K562 (cell line): ENCODE results near the gene RER1. TPM values are rescaled to one million over a fixed set of nuclear protein-coding genes. Genes with fewer than 3 reads are reported as not detected.
A peak's percentile ranks its signal among the peaks of the same experiment; 100 is the strongest.

Experiments
- BACH1 ChIP-seq: fragments of 200-800 bp; sonication (Bioruptor generic); IDR thresholded peaks from 2 replicates; pipeline ENCODE4 v1.6.1; 2016; ENCODE audit warnings: missing genetic modification characterization, missing compliant biosample characterization
- NFATC3 ChIP-seq: fragments of 450-650 bp; IDR thresholded peaks from 2 replicates; pipeline ENCODE4 v1.6.1; 2017; ENCODE audit warnings: mild to moderate bottlenecking
- PCBP1 ChIP-seq: fragments of 200-400 bp; formaldehyde crosslinking; IDR thresholded peaks from 2 replicates; pipeline ENCODE4 v1.6.1; 2018; ENCODE audit warnings: mild to moderate bottlenecking, low read depth, low read length; ENCODE audit not compliant: poor library complexity, severe bottlenecking
- POLR2AphosphoS2 ChIP-seq: IDR thresholded peaks from 2 replicates; pipeline ENCODE4 v1.6.1; 2012; ENCODE audit warnings: low read length, improper control_type of control experiment
- REST ChIP-seq, 2 experiments: fragments of 450-650 bp; formaldehyde crosslinking in 1 of 2; IDR thresholded peaks; 2 replicates each; pipeline versions ENCODE4 v1.4.0 to v1.6.1; 2014 to 2020; ENCODE audit warnings: mild to moderate bottlenecking in 2 of 2, borderline replicate concordance in 1 of 2, low read depth in 1 of 2
- ZKSCAN1 ChIP-seq: fragments of 150-350 bp; IDR thresholded peaks from 2 replicates; pipeline ENCODE4 v1.6.1; 2016; ENCODE audit warnings: low read depth, low read length
- ZNF146 ChIP-seq: IDR thresholded peaks from one replicate; pipeline ENCODE4 v1.6.1; 2018; ENCODE audit warnings: missing compliant biosample characterization; ENCODE audit not compliant: unreplicated experiment
- polyA plus RNA-seq, 8 experiments: library from polyadenylated mRNA; depleted of rRNA in 4 of 8; stranded (reverse) in 5 of 8; unstranded in 3 of 8; fragments of >200 nt; fragmentation: Nextera tagmentation in 2 of 8; fragmentation: Illumina TruSeq in 1 of 8; extraction: Ambion mirVana in 2 of 8; extraction: Trizol in 1 of 8; gene quantifications; 2 replicates each; pipeline versions ENCODE4 v1.2.1 to v1.2.3, GENCODE V29; 2011 to 2014; ENCODE audit warnings: inconsistent platforms in 1 of 8, missing spikeins in 1 of 8
- total RNA-seq, 7 experiments: library from RNA; depleted of rRNA in 6 of 7; stranded (reverse); fragments of >200 nt in 6 of 7; fragmentation: Illumina TruSeq in 2 of 7; extraction: Trizol in 2 of 7; gene quantifications; 2 replicates each; pipeline versions ENCODE4 v1.2.1 to v1.2.3, GENCODE V29; 2011 to 2021; ENCODE audit warnings: low replicate concordance in 1 of 7

RER1 gene
- total and polyA plus RNA-seq, 9 of the 15 experiments (the other 6 are each of a cell fraction or from before 2014, with no cell fraction given): 19.6 to 354 (median 183) TPM

- no peak for TF ChIP-seq REST (IDR thresholded peaks at IDR 0.05; ENCODE audit: borderline replicate concordance)
- no peak for TF ChIP-seq REST (CRISPR knock-in tag; IDR thresholded peaks at IDR 0.05; ENCODE audit: low read depth)
- TF ChIP-seq ZKSCAN1: no peak
- peak; percentile 19 for TF ChIP-seq PCBP1
- TF ChIP-seq BACH1: no peak
- TF ChIP-seq ZNF146 (CRISPR knock-in tag): no peak
- no peak for TF ChIP-seq POLR2AphosphoS2
- no peak for TF ChIP-seq NFATC3
These were observed 44.2 kb downstream of the RER1 start (continued) for GRCh38 chr1:2435746-2436355.
